Stimulated activated CD4-positive, alpha-beta T cell treated with anti-CD3 and anti-CD28 coated beads, Interleukin-15, amount 100 ng/mL, for 48 hours (primary cell): ENCODE results near the gene C1orf21.

Experiments used
- DNase-seq, 2 donors: peaks; one replicate each; pipeline ENCODE4 v3.0.0-alpha.2; 2020; ENCODE audit warnings: low read depth in 2 of 2

Gene C1orf21

DNA sequence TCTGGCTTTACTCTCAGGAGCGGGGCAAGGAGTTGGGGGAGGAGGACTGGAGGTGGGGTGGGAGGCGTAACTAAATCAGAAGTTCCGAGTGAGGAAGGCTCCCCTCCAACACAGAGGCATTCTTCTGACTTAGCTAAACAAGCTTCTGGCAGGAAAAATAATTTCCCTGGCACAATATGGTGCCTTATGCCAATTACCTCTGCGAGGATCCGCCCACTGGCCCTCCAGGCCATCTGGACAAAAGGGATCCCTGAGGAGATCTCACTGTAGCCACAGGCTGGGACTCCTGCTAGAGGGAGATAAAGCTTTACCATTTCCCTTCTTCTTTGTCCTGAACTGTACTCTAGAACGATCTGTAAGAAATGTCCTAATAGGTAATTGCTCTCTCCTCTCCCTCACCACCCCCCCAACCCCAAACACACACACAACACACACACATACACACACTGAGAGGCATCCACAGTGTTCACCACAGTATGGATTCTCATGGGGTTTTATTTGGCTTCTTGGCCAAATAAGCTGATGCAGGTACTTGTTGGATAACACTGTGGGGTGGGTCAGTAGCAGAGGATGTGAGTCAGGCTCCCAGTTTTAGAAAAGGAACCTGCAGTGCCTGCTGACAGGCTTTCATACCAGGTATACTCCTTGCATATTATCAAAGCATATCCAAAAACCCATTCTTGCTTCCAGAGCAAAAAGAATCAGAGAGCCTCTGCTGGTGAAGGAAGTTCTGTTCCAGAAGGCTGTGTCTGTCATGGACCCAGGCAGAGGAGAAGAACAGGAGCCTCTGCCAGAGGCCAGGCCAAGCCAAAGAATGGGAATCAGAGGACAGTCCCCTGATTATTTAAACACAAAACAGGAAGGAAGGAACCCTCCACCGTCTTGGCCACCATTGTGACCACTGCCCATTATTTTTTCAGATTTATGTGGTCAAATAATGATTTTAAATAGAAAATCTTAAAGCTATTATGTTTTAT, 169.1 kb downstream of the C1orf21 start:
- DNase-seq: no peak

DNA sequence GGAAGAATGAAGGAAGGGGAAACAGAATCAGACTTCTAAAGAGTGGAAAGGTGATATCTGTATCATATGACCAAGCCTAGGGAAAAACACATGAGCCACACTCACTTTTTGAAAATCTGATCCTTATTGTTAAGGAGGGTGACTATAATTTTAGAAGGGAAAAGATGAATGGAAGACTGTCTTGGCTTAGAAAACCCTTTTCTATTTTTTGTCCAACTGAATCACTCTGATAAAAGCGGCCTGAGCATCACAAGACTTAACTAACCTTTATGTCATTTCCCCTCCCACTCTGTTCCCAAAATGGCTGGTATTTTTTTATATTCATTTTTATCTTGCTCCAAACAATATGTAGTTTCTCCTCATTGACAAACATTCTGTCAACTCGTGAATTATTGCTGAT, 169.8 kb downstream of the C1orf21 start:
- DNase-seq: no peak

DNA sequence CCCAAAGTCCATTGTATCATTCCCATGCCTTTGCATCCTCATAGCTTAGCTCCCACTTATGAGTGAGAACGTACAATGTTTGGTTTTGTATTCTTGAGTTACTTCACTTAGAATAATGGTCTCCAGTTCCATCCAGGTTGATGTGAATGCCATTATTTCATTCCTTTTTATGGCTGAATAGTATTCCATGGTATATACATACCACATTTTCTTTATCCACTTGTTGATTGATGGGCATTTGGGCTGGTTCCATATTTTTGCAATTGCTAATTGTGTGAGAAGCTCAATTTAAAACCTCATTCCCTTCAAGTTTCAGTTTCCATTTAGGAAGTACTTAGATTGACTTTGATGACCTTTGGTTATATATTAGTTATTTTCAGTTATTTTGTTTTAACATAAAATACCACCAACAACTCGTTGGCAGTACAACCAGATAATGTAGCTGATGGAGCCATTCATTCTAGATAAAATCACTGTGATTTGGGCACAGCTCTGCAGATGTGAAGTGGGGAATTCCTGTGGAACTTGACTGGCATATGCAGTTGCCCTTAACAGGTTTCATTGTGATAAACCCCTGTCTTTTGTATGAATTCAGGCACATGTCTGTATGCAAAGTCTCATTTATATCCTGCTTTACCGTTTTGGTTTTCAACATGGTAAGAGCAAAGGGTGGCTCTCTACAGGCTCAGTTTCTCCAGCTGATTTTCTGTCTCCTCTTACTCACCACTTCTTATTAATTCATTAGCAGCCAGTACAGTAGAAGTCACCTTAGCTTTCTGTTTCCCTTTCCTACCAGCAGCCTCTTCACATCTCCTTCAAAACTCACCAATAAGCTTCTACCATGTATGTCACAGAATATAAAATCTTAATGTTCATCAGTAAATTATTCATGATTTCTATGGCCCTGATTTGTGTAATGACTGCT, 170.9 kb downstream of the C1orf21 start:
- DNase-seq: no peak

DNA sequence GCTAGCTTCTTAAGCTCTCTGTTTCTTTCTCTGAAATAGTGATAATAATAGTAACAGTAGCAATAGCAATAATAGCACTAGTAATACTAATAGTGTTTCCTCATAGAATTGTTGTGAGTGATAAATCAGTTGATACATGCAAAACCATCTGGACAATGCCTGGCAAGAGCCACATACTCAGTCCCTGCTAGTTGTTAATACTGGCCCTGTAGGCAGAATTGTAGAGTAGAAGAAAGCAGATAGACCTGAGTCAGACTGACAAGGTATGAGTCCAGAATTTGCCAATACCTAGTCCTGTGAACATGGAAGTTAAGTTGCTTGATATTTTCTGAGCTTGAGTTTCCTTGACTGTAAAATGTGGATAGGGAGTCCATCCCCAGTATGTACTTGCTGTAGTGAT, 171.9 kb downstream of the C1orf21 start:
- no peak for DNase-seq

DNA sequence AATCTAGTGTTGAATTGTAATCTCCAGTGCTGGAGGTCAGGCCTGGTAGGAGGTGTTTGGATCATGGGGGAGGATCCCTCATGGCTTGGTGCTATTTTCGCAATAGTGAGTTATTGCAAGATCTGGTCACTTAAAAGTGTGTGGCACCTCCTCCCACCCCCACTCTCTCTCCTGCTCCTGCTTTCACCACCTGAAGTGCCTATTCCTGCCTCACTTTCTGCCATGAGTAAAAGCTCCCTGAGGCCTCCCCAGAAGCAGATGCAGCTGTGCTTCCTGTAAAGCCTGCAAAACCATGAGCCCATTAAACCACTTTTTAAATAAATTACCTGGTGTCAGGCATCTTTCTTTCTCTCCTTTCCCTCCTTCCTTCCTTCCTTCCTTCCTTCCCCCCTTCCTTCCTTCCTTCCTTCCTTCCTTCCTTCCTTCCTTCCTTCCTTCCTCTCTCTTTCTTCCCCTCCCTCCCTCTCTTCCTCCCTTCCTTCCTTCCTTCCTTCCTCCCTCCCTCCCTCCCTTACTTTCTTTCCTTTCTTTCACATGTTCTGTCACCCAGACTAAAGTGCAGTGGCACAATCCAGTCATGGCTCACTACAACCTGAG, 172.4 kb downstream of the C1orf21 start:
- no peak for DNase-seq

DNA sequence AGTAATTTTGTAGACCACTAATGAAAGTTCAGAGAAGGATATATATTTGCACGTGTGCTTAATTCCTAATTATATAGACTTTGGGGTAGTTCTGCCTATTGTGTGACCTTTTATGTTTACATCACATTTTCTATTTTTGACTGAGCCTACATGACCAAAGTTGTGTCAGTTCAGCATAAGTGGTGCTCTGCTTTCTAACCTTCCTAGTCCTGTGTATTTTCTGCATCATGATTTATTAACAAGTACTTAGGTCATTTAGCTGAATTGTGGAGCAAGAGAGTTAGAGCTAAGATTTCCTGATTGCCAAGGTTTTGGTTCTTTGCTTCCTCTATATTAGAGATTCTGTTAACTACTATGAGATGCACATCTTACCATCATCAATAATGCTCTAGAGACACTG, 176.0 kb downstream of the C1orf21 start:
- no peak for DNase-seq

DNA sequence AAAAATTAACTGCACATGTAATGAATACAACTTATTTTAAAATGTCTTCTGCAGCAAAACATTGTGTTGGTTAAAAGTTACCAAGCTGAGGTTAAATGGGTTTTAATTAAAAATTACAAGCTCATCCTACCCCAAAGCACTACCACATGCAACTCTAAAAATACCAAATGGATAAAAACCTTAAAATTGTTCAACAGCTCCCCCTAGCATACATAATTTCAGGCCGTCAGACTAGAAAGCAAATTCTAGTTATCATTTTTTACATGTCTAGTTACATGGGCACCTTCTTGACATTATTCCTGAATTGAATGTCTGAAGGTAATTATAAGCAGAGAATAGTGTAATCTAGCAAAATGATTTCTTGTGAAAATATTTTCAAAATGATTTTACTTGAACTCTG, 176.5 kb downstream of the C1orf21 start:
- DNase-seq: no peak

DNA sequence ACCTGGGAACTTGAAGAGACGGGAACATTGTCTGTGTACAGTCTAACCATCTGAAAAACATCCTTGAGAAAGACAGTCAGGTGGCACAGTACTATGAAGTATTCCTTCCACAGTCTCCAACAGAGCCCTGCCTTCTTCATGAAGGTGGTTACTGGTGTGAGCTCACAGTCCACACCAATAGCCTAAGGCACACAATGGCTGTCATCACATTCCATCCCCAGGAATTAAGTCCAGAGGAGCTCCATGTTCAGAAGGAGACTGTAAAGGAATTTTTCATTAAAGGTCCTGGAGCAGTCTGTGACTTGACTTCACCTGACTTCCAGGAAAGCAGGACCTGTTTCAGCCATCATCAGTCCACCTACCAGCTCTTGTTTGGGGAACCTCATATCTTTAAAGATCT, 180.2 kb downstream of the C1orf21 start:
- DNase-seq: no peak

DNA sequence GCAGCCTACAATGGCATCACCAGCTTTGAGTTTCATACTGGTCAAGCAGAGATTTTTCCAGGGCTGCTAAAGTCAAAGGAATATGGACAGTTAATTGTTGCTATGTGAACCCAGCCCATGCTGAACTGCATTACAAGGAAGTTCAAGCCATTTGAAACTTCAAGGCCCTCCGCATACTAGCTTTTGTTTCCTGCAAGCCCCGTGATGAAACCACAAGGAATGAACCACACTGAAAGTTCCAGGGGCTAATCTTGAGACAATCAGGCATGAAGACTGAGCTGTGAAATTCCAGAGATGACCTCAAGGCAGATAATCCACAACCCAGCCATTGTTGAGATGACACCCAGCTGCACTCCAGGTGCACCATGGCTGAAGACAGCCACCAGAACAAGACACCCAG, 180.8 kb downstream of the C1orf21 start:
- DNase-seq: no peak

DNA sequence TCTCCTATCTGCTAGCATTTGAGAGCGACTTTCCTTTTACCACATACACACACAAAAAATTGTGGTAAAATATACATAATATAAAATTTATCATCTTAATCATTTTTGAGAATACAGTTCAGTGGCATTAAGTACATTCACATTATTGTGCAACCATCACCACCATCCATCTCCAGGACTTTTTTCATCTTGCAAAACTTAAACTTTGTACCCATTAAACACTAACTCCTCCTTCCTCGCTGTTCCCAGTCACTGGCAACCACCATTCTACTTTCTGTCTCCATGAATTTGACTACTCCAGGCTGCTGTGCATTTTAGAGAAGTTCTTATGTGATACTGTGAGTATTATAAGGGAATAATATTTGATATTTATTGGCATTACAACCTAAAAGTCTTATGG, 181.3 kb downstream of the C1orf21 start:
- DNase-seq: no peak

DNA sequence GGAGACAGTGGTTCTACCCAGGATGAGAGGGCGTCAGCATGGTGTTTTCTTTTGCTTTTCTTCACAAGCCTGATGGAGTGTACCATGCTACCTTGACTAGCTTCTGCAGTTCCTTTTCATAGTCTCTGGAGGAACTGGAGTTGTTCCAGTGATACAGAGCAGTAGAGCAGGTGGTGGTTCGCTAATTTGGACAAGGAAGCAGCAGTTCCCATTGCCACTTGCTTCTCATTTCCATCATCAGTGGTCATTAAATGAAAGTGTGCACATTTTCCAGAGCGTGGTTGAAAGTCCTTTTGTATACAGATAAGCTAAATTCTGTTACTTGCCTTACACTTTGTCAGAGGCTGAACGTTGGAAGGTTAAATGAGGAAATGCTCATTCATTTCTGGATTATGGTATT, 182.3 kb downstream of the C1orf21 start:
- DNase-seq: no peak

DNA sequence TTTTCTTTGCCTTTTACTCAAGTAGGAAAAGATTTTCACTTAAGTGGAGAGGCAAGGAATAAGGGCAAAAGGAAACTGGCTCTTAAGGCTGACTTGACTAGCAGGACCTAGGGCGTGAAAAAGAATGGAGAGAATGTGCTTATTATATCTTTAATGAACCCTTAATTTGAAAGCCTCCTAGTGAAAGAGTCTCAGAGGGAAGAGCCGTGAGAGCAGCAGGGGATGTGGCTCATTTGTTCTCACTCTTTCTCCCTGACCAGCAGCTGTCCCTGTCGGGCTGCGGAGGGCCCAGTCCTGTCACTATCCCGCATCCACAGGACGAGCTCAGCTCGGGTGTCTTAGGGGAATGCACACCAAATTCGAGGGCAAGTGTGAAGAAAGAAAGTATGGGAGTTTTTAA, 187.8 kb downstream of the C1orf21 start:
- DNase-seq: no peak

DNA sequence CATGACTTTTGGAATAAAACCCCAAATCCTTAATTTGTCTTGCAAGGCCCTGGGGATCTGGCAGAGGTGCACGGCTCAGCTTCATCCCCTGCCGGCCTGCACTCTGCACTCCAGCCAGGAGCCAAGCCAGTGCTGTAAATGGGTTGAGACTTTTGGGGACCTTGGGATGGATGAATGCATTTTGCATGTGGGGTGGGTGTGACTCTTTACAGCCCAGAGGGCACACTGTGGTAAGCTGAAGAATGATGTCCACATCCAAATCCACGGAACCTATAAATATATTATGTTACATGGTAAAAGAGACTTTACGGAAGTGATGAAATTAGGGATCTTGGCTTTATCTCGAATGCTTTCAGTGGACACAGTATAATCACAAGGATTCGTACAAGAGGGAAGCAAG, 190.0 kb downstream of the C1orf21 start:
- no peak for DNase-seq

DNA sequence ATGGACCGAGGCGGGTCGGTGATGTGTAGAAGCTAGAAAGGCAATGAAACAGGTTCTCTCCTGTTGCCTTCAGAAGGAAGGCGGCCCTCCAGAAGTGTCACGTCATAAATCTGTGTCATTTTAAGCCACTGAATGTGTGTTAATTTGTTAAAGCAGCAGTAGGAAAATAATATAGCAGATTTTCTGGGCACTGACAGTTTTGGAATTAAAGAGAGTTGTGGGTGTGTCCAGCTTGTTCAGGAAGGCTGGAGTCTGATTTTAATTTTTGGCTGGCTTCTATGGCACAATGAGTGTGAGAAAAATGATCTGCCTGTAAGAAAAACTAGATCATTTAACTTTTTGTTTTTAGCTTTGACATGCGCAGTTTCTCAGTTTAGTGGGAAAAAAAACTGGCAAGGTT, 190.5 kb downstream of the C1orf21 start:
- DNase-seq: no peak

DNA sequence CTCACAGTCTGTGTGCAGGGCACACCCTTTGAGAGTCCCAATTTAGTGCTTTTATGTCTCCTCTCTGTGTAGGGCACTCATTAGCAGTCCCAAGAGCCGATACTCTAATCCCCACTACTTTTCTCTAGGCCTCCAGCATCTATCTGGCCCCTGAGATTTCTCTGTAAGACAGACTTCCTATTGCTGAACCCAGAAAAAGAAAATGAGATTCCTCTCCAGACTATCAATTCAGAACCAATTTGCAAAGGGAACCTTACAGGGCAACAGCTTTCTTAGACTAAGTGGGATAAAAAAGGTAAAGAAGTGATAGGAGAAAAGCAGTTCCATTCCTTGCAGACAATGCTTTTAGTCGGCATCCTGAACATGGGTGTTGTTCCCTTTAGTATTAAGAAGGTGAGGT, 195.6 kb downstream of the C1orf21 start:
- DNase-seq: no peak

DNA sequence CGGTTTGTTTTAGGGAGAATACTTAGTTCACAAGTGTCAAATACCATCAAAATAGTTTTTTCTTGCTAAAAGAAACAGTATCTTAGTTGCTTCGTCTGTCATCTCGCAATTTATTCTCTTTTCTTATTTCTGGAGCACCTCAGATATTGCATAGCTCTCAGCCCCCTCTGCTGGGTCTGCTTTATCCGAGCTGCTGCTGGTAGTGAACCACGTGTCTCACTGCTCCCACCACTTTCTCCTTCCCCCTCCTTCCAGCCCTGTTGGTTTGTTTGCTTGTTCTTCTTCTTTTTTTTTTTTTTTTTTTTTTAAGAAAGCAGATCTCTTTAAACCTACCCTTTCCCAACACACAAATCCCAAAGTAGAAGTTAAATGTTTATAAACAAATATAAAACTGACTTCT, 197.0 kb downstream of the C1orf21 start:
- no peak for DNase-seq

DNA sequence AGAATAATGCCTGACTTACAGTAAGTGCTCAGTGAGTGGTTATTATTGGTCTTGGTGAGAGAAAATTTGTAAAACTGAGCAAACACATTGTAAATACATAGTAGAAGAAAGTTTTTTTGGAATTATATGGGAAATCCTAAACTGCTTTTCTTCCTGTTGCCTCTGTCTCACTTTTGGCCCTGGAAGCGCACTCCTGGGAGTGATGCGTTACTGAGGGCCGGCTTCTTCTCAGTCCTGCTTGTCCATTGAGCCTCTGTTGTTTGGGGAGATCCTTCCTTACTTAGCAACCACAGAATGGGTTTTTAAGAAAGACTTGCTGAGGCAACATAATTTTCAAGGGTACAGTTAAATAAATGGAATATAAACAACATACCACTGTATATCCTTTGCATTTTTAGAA, 201.9 kb downstream of the C1orf21 start:
- no peak for DNase-seq

DNA sequence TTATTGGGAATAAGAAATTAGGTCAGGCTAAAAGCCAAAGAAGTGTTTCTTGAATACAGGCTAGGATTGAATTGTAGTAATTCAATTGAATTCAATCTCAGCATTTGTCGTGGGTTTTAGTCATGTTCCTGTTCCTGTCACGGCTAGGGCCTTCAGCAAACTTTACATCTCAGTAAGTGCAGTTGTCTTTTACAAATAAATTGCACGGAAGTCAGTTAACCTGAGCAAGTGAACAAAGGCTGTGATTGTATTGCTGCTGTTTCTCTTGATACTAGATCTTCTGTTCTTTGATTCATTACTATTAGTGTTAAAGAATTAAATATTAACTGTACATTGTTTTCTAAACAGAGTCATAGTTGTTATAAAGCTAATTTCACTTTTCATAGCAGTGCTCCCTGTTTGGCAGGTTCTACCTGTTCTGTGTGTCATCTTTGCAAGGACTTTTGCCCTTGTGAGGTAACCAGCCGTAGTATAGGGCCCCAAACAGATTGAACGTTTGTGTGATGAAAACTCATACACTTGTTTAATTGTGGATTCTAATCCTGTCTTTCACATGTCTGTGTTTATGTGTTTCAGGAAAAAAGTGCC, 203.4 kb downstream of the C1orf21 start:
- DNase-seq: no peak

DNA sequence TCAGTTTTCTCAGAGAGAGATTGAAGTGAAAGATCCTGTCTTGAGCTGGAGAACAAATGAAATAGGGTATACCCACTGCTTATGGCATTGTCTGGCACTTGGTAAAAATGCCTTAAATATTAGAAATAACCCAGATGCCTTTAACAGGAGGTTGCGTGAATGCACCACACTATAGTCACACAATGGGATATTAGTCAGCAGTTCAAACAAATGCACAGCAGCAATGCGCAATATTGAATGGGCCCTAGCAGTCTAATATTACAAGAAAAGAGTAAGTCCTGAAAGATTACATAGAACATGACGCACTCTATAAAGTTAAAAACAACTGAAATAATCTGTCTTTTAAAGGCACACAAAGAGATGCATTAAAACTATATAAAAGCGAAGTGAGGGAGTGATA, 206.8 kb downstream of the C1orf21 start:
- DNase-seq: no peak

DNA sequence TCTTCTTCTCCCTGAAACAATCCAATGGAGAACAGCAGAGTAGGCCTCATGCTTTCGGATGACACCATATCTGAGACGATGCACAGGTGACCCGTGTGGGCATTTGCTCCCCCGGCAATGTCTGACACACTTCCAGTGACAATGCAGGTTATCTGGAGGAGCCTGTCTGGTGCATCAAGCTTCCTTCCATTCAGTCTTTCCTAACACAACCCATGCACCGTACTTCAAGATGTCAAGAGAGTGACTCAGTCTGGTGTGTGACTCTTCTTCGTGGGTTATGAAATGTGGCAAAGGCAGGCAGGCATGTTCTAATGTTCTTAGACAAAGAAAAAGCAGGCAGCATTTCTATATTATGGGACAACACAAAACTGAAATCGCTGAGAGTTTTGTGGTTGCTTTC, 208.8 kb downstream of the C1orf21 start:
- no peak for DNase-seq

DNA sequence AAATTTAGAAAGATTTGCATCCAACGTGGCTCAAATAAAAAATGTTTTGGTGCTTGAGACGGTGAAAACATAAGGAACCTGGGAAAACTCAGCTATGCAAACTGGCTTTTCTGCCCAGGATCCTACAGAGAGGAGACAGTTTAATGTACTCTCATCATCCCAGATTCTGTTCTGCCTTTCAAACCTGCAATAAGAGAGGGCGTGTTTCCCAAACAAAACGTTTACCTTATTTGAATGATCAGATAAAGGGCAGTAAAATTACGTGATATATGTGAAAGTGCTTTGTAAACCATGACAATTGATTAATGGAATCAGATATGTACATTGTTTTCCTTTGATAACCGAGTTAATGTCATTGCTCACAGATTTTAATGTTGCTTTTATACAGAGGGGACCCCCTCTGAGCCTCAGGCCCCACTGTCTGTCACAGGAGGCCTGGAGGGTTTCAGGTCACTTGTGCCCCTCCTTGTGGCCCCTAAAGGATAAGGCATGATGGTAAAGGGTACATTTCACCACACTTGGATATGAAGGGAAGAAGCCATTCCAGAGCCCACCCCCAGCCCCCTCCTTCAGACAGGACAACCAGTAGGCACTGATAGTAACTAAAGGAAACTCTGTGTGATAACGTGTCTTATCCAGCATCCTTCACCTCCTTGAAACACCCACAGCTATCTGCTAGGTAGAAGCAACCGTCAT, 210.3 kb downstream of the C1orf21 start:
- no peak for DNase-seq
